IPS-NIHi7 (cell line): ENCODE measurements around the gene OGG1.

Experiments used
- DNase-seq: peaks from one replicate; pipeline ENCODE4 v3.0.0; 2012; ENCODE audit warnings: mixed read lengths; ENCODE audit errors: extremely low spot score

OGG1 gene

DNA sequence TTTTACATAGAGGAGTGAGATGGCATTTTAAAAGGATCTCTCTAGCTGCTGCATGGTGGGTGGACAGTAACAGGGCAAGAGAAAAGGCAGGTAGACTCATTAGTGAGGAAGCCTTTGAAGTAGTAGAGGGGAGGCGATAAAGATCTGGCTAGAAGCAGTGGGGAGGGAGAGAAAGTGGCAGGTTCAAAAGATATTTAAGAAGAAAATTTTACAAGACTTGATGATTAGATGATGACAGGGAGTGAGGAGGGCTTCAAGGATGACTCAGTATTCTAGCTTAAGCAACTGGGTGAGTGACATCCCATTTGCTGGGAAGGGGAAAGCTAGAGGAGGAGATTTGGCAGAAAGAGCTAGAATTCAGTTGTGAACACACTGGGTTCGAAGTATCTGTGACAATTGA lies 22.0 kb upstream of the OGG1 start:
- DNase-seq: no peak

GRCh38 chr3:9729419-9729818 lies 20.3 kb upstream of the OGG1 start:
- no peak for DNase-seq

GRCh38 chr3:9730657-9731205 lies 19.0 kb upstream of the OGG1 start:
- DNase-seq: peak; percentile 84

- DNase-seq: peak; percentile 100
These were observed 18.3 kb upstream of the OGG1 start, which contains the start of gene BRPF1 for GRCh38 chr3:9731206-9732079. Gene BRPF1, plus strand, starts transcription at chr3:9731735. Its CDS starts 2,406 bp downstream, at chr3:9734141.

DNA sequence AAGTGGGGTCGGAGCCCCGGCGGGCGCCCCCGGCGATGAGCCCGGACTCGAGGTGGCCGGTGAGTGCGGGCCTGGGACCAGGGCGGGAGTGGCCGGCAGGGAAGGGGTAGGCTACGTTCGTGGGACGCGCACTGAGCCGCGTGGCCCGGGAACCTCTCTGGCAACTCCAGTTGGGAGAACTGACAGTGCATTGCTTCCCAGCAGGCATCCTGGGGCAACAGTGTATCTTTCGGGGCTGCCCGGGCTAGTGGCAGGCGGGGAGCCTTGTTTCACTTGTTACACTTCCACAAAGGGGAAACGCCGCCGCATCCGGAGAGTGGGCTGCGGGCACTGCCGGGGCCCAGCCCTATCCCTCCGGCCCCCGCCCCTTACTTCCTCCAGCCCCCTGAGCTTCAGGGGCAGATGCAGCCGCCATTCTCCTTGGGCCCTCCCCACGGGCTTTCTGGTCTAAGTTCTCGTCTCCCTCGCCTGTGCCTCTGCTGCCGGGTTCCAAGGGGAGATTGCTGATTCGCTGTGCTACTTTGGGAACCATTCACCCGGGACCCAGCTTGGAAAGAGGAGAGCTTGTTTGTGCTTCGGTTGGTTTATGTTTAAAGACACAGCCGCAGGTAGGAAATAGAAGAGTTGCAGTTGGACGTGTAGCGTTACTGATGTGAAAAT lies 17.5 kb upstream of the OGG1 start:
- DNase-seq: peak; percentile 31

- no peak for DNase-seq
These were observed 17.0 kb upstream of the OGG1 start for GRCh38 chr3:9732740-9733115.

GRCh38 chr3:9736831-9737230 lies 12.9 kb upstream of the OGG1 start:
- no peak for DNase-seq

DNA sequence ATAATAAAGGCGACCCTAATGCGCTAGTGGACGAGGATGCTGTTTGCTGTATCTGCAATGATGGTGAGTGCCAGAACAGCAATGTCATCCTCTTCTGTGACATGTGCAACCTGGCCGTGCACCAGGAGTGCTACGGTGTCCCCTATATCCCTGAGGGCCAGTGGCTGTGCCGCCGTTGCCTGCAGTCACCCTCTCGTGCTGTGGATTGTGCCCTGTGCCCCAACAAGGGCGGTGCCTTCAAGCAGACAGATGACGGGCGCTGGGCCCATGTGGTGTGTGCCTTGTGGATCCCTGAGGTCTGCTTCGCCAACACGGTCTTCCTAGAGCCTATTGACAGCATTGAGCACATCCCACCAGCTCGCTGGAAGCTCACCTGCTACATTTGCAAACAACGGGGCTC lies 10.6 kb upstream of the OGG1 start:
- DNase-seq: no peak

- no peak for DNase-seq
These were observed 7.2 kb upstream of the OGG1 start for GRCh38 chr3:9742560-9742959.

GRCh38 chr3:9743548-9743947 lies 6.2 kb upstream of the OGG1 start:
- no peak for DNase-seq

DNA sequence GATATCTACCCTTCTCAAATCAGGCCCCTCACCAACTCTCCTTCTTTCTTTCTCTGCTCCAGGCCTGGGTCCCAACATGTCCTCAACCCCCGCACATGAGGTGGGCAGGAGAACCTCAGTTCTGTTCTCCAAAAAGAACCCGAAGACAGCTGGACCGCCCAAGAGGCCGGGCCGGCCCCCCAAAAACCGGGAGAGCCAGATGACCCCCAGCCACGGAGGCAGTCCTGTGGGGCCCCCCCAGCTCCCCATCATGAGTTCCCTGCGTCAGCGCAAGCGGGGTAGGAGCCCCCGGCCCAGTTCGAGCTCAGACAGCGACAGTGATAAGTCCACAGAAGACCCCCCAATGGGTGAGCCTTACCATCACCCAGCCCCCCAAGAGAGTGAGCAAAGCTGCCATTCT lies 5.6 kb upstream of the OGG1 start:
- DNase-seq: no peak

DNA sequence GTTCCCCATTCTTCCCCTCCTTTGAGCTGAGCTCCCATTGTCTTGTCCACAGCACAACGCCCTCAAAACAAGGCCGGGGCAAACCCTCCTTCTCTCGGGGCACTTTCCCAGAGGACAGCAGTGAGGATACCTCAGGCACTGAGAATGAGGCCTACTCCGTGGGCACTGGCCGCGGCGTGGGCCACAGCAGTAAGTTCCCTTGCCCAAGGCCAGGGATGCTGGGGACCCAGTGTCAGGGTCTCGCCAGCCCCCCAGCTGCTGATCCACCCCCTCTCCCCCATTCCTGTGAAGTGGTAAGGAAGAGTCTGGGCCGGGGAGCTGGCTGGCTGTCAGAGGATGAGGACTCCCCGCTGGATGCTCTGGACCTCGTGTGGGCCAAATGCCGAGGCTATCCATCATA lies 4.2 kb upstream of the OGG1 start:
- no peak for DNase-seq

GRCh38 chr3:9746330-9746729 lies 3.4 kb upstream of the OGG1 start:
- DNase-seq: no peak

GRCh38 chr3:9747267-9747666 lies 2.5 kb upstream of the OGG1 start:
- DNase-seq: no peak

- DNase-seq: no peak
These were observed 1.7 kb upstream of the OGG1 start for GRCh38 chr3:9748031-9748430.

DNA sequence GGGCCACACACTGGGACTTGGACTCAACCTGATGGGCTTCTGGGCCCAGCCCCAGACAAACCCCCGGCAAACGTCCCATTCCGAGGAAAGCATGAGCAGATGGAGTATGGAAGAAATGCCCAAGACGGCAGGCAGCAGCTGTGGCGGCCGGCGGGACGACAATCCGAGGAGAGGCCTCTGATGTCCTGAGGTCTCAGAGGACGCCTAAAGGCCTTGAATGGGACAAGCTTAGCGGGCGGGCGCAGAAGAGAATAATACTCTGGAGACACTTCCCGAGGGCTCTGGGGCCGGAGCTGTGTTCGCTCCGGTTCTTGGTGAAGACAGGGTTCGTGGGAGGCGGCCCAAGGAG lies 482 bp upstream of the OGG1 start:
- DNase-seq: no peak

DNA sequence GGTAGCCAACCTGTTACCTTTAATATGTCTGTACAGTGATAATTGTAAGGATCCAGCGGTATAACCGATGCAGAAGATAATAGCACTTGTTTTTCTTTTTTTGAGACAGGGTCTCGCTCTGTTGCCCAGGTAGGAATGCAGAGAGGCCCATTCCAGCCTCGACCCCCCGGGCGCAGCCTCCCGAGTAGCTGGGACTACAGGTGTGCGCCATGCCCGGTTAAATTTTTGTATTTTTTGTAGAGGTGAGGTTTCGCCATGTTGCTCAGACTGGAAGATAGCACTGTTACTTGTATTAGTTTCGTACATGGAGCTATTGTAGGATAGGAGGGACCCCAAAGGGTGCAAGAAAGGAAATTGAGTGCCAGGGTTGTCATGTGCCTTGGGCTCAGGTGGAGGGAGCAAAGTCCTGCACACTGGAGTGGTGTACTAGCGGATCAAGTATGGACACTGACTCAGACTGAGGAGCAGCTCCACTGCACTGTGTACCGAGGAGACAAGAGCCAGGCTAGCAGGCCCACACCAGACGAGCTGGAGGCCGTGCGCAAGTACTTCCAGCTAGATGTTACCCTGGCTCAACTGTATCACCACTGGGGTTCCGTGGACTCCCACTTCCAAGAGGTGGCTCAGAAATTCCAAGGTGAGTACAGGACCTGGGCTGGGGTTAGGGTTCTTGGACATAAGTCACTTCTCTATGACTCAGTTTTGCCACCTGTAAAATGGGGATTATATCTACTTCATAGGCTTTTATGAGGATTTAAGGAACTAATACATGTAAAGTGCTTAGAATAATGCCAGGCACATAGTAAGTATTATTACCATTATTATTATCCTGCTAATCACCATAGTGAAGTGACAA lies 1.0 kb downstream of the OGG1 start:
- no peak for DNase-seq

- DNase-seq: no peak
These were observed 4.9 kb downstream of the OGG1 start for GRCh38 chr3:9754678-9755077.

GRCh38 chr3:9757427-9757826 lies 7.7 kb downstream of the OGG1 start:
- no peak for DNase-seq

DNA sequence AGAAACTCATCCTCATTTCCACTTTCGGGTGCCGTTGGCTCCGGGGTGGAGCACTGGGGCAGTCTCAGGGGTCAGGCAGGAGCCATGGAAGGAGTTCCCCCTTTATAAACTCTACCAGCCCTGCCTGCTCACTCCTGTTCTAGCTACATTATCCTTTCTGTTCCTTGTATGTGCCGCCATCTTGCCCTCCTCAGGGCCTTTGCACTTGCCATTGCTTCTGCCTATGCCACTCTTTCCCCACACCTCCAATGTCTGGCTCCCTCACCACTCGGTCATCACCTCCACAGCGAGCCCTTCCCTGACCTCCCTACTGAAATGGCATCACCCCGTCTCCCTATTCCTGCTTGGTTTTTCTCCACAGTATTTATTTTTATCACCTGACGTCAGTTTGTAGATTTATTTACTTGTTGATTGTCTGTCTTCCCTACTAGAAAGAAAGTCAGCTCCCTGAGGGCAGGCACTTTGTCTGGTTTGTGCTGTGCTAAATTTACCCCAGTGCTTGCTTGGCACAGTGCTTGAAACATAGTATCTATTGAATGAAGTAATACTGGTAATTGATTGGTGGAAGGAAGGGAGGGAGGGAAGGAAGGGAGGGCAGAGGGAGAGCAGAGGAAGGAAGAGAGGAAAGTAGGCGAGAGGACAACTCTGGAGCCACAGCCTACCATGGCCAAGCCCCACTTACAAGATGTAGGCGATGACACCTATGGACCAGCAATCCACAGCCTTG lies 11.2 kb downstream of the OGG1 start:
- no peak for DNase-seq

- no peak for DNase-seq
These were observed 12.2 kb downstream of the OGG1 start for GRCh38 chr3:9761919-9762318.
